ENCODE results near the gene OSBPL5. TPM values are rescaled to one million over a fixed set of nuclear protein-coding genes. Genes with fewer than 3 reads are reported as not detected.

OSBPL5 gene
- total and polyA plus RNA-seq, 9 of the 15 experiments (the other 6 are each of a cell fraction or from before 2014, with no cell fraction given): 0.06 to 14.8 (median 3.2) TPM

GRCh38 chr11:3090096-3090901, 74.8 kb downstream of the OSBPL5 start:
- POLR2A ChIA-PET: interaction anchor here (0.6 to 2.0 kb wide), 5 partner anchors 20 to 161 kb away, joined by 3 to 10 read pairs (median 3); partner anchors contain the start of gene PHLDA2
- in situ Hi-C loops (cut with MboI) (loop anchor here (5.0 kb wide), 1 partner anchor 48 kb away; no protein-coding TSS in a partner anchor), intact Hi-C loops (cut with micrococcal nuclease) (loop anchor here (10.0 kb wide), 1 partner anchor 195 kb away; no protein-coding TSS in a partner anchor)
- peaks cover 0 to 60% of the 10 kb centered on the region in 2 experiments; a peak in 2 of 5 replicates for H3K4me1 ChIP-seq (replicated peaks in 1 of 2; ENCODE audit: control insufficient read depth in 2 of 2, insufficient read depth in 2 of 2, low read length in 2 of 2)
- 64% methylated on average over 13 of the region's 13 CpGs for WGBS (ENCODE audit: insufficient coverage, low coverage, missing lambda C conversion rate)
- H3K27ac ChIP-seq (ENCODE audit: extremely low read depth, low read depth, low read length): no peak overlapping the region
- no peaks in the 10 kb centered on the region for H3K79me2 ChIP-seq (ENCODE audit: control insufficient read depth, insufficient read depth, low read length)
- no peaks in the 10 kb centered on the region for H3K36me3 ChIP-seq (ENCODE audit: control insufficient read depth, insufficient read depth, low read length)
- BruUV-seq (replicated peaks): no TSS peak
- CTCF ChIA-PET (ENCODE audit: low intra/inter-chr PET ratio): interaction anchor here (1.3 to 4.1 kb wide), 2 partner anchors 52 to 557 kb away, joined by 4 to 68 read pairs; no protein-coding TSS in a partner anchor
- FAIRE-seq: no peak
- no peaks in the 10 kb centered on the region for H3K9me3 ChIP-seq (replicated peaks; ENCODE audit: control insufficient read depth, insufficient read depth, low read depth, low read length)
- no peak overlapping the region for H3K4me3 ChIP-seq
- H3K9me1 ChIP-seq (ENCODE audit: control insufficient read depth, insufficient read depth, low read length): no peaks in the 10 kb centered on the region
- no peak for DNase-seq (ENCODE audit: extremely low read depth in 1 of 4, low spot score in 3 of 4)
- no peak overlapping the region for H3K4me2 ChIP-seq (ENCODE audit: insufficient read depth, low read length)
- 0 out of 4 replicates have a peak overlapping the region, but pooled peaks of 1 of the 2 experiments have one; percentile 1 for H3K9ac ChIP-seq (ENCODE audit: insufficient read depth in 1 of 2, low read depth in 2 of 2, low read length in 2 of 2)
- H3K27me3 ChIP-seq (ENCODE audit: control insufficient read depth in 2 of 2, insufficient read depth in 2 of 2, low read length in 2 of 2): peaks cover 0 to 3% of the 10 kb centered on the region in 2 experiments; a peak in 2 of 5 replicates
- ATAC-seq: no peak
- TF ChIP-seq CHD2 (IDR thresholded peaks at IDR 0.05; ENCODE audit: low read depth, low read length) (no peak), ETV1 (tag; conservative IDR thresholded peaks at IDR 0.05; ENCODE audit: low read depth) (no peak), GATA2 (CRISPR knock-in tag; IDR thresholded peaks at IDR 0.05) (no peak), TSC22D4 (tag; IDR thresholded peaks at IDR 0.05) (no peak), CREB3 (tag; conservative IDR thresholded peaks at IDR 0.05; ENCODE audit: low read depth) (no peak), ZNF263 (CRISPR knock-in tag; IDR thresholded peaks at IDR 0.05; ENCODE audit: borderline replicate concordance) (no peak), RNF219 (CRISPR knock-in tag; IDR thresholded peaks at IDR 0.05) (no peak), ELK1 (CRISPR knock-in tag; IDR thresholded peaks at IDR 0.05) (no peak), HLTF (IDR thresholded peaks at IDR 0.05) (no peak), TEAD1 (CRISPR knock-in tag; IDR thresholded peaks at IDR 0.05) (no peak), ARNT (IDR thresholded peaks at IDR 0.05) (no peak), MEF2D (tag; conservative IDR thresholded peaks at IDR 0.05; ENCODE audit: low read depth) (no peak), USF1 (CRISPR knock-in tag; IDR thresholded peaks at IDR 0.05) (no peak), RHOXF2B (CRISPR knock-in tag; conservative IDR thresholded peaks at IDR 0.05) (no peak), HDGF (IDR thresholded peaks at IDR 0.05) (no peak), RB1 (IDR thresholded peaks at IDR 0.05; ENCODE audit: low read depth) (no peak)
- H2AFZ ChIP-seq (ENCODE audit: low read depth, low read length): no peak overlapping the region
- H4K20me1 ChIP-seq (replicated peaks; ENCODE audit: control insufficient read depth, insufficient read depth, low read length): peaks cover 10% of the 10 kb centered on the region; the same call in 1 of the 2 replicates
